Measurements from ENCODE around the gene FAM217A.

Gene FAM217A

DNA sequence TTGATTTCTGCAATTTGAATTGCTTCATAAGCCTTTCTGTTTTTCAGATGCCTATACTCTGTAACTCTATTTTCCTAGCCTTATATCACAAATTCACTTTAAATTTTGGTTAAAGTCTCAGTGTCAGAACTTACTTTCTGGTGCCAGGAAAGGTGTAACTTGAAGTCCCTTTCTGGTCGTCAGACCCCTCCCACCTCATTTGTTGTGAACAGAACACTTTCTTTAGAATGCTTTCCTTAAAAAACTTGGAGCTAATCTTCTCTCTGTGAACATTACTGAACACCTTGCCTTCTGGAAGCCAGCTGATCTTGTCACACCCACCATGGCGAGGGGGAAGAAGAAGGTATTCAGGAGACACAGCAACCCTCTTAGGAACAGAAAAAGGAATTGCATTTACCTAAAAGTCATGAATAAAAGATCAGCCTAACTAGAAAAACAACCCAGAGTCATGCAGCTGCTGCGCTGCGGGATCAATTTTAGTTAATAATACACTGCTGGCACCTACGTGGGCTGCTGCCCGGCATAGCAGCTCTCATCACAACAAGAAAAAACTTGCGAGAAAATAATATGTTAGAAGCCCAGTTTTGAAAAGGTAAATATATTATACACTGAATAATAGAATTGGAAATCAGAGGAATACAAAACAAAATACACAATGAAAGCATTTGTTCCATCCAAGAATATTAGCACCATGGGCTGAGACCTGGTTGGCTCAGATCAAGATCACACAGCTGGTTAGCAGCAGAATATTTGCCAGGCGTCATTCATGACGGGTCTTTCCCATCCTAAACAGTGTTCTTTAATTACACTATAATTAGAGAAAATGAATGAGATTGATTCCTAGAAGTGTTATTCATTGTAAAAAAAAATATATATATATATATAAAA, 5.8 kb upstream of the FAM217A start:
- peak; percentile 95 for DNase-seq

GRCh38 chr6:4074478-4075235, 4.3 kb downstream of the FAM217A start:
- DNase-seq: no peak

GRCh38 chr6:4071330-4071729, 7.6 kb downstream of the FAM217A start:
- DNase-seq: no peak

GRCh38 chr6:4069199-4069598, 9.7 kb downstream of the FAM217A start:
- no peak for DNase-seq

GRCh38 chr6:4067673-4068072, 11.3 kb downstream of the FAM217A start:
- no peak for DNase-seq

DNA sequence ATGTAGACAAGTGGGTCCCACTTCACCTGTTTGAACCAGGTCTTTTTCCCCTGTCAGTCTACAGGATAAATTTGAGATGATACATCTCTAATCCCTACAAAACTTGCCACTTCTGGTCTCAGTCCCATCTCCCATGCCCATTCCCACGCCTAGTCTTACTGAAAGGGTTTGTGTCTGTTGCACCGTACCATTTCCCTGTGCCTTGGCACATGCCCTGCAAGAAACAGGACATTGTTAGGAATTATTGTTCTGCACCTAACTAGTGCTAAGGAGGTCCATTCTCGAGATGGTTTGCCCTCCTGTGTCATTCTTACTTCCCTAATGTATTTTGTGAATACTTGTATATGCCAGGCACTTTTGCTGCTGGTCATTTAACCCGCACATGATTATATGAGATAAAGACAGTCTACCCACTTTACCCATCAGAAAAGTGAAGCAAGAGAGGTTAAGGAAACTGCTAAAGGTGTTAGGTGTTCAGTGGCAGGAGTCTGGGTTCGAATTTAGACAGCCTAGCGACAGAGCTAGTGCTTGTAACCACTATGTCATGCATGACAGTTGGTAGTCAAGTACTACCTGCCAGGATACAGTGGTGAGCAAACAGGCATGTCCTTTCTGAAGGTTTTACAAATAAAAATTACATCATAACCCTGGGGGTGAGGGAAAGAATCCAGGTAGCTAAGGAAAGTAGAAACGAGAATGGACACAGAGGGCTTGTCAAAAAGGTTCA, 12.7 kb downstream of the FAM217A start:
- DNase-seq: no peak

GRCh38 chr6:4059115-4059777, 19.7 kb downstream of the FAM217A start:
- no peak for DNase-seq

GRCh38 chr6:4057036-4057435, 21.9 kb downstream of the FAM217A start:
- DNase-seq: no peak

DNA sequence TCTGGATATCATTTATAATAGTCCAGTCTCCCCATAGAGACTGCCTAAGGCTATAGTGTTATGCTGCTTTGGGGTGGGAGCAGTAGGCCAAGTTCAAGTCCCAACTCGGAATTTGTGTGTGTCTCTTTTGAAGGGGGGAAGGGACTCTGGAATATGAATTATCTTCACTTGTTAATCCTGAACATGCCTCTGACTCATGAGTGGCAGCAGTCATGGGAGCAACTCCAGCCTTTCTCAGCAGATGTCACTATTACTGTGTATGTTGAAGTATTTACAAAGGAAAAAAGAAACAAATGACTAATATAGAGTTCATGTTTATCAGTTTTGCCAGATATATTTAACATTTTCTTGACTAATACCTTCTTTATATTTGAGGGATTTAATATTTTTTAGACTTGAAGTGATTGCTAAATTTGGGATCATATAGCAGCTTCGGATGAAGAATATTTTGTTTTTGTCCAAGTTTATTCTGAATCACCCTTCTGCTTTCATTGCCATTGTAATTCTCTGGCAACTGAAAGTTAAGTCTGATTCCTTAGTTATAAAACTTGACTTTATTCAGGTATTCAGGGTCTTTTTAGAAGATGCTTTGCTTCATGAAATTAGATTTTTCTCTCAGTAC, 23.4 kb downstream of the FAM217A start:
- DNase-seq: peak; percentile 7

- no peak for DNase-seq
These were observed 29.7 kb downstream of the FAM217A start for GRCh38 chr6:4049246-4049645.

DNA sequence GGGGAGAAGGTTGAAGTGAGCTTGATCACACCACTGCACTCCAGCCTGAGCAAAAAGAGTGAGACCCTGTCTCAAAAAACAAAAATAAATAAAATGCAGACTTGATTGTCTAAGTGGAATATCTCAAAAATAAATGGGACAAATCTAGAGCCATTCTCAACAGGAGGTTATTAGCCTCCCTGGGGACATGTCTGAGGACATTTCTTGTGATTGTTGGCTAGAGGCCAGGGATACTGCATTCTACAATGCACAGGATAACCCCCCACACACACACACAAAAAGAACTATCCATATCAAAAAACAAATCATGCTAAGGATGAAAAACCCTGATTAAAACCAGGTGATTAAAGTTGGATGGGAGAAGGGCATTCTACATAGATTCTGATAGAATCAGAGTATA, 37.5 kb downstream of the FAM217A start:
- DNase-seq: no peak

- no peak for DNase-seq
These were observed 39.6 kb downstream of the FAM217A start for GRCh38 chr6:4039348-4039747.

DNA sequence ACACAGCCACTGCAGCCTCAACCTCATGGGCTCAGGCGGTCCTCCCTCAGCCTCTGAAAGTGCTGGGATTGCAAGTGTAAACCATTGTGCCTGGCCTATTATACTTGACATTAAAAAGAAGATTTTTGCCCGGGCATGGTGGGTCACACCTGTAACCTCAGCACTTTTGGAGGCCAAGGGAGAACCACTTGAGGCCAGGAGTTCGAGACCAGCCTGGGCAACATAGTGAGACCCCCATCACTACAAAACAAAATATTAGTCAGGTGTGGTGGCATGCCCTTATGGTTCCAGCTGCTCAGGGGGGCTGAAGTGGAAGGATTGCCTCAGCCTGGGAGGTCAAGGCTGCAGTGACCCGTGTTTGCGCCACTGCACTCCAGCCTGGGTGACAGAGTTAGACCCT, 42.4 kb downstream of the FAM217A start:
- no peak for DNase-seq

- DNase-seq: no peak
These were observed 46.5 kb downstream of the FAM217A start for GRCh38 chr6:4032475-4032874.

- DNase-seq: no peak
These were observed 47.5 kb downstream of the FAM217A start for GRCh38 chr6:4031442-4031841.

GRCh38 chr6:4030669-4031068, 48.3 kb downstream of the FAM217A start:
- DNase-seq: no peak

GRCh38 chr6:4029687-4030086, 49.2 kb downstream of the FAM217A start:
- no peak for DNase-seq

DNA sequence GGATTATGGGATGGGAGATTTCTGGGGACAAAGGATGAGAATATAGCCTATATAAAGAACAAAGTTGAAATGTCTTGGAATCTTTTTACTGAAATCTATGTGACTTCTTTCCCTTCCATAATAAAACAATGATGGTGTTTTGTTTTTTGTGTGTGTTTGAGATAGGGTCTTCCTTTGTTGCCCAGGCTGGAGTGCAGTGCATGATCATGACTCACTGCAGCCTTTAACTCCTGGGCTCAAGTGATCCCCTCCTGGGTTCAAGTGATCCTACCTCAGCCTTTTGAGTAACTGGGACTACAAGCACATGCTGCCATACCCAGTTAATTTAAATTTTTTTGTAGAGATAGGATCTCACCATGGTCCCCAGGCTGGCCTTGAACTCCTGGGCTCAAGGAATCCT, 50.9 kb downstream of the FAM217A start:
- DNase-seq: no peak

GRCh38 chr6:4025681-4026080, 53.3 kb downstream of the FAM217A start:
- DNase-seq: no peak

- no peak for DNase-seq
These were observed 55.7 kb downstream of the FAM217A start for GRCh38 chr6:4023240-4023639.

- no peak for DNase-seq
These were observed 56.9 kb downstream of the FAM217A start for GRCh38 chr6:4021854-4022695.

Data from COR-L47 (cell line).